Erythroblast (primary cell): ENCODE results near the gene ELAVL4.

Source experiments
- GATA1 ChIP-seq: IDR thresholded peaks from 2 replicates; pipeline ENCODE4 v1.6.1; 2011; ENCODE audit warnings: low read depth, mild to moderate bottlenecking, control low read depth, low read length, moderate library complexity
- POLR2A ChIP-seq: IDR thresholded peaks from 2 replicates; pipeline ENCODE4 v1.6.1; 2011; ENCODE audit warnings: mild to moderate bottlenecking, low read length

GRCh38 chr1:50103615-50104081, 5.1 kb upstream of the ELAVL4 start:
- TF ChIP-seq POLR2A (no peak), GATA1 (no peak)
